Stomach smooth muscle (tissue), 2 donors: ENCODE data around the gene DYRK1B.

Experiments
- H3K27ac ChIP-seq: one replicate; pipeline ENCODE4 v1.7.0; 2013; ENCODE audit warnings: mild to moderate bottlenecking, low read length, inconsistent platforms
- H3K27me3 ChIP-seq, 2 donors: one replicate each; pipeline ENCODE4 v1.7.0; 2013; ENCODE audit warnings: low read length in 2 of 2; ENCODE audit not compliant: insufficient read depth in 2 of 2, control insufficient read depth in 1 of 2
- H3K36me3 ChIP-seq, 2 donors: one replicate each; pipeline ENCODE4 v1.7.0; 2013; ENCODE audit warnings: low read length in 2 of 2; ENCODE audit not compliant: control insufficient read depth in 2 of 2, insufficient read depth in 2 of 2
- H3K4me1 ChIP-seq: one replicate; pipeline ENCODE4 v1.7.0; 2013; ENCODE audit warnings: low read length; ENCODE audit not compliant: control insufficient read depth, insufficient read depth
- H3K4me3 ChIP-seq, 2 donors: one replicate each; pipeline ENCODE4 v1.7.0; 2013; ENCODE audit warnings: low read length in 2 of 2
- H3K9ac ChIP-seq, 2 donors: one replicate each; pipeline ENCODE4 v1.7.0; 2013; ENCODE audit warnings: low read length in 2 of 2, mild to moderate bottlenecking in 1 of 2
- H3K9me3 ChIP-seq, 2 donors: one replicate each; pipeline ENCODE4 v1.7.0; 2013; ENCODE audit warnings: low read length in 2 of 2; ENCODE audit not compliant: control insufficient read depth in 2 of 2
- donor health status: healthy.
- donor health status: Pancreatic carcinoma.

The DYRK1B gene

DNA sequence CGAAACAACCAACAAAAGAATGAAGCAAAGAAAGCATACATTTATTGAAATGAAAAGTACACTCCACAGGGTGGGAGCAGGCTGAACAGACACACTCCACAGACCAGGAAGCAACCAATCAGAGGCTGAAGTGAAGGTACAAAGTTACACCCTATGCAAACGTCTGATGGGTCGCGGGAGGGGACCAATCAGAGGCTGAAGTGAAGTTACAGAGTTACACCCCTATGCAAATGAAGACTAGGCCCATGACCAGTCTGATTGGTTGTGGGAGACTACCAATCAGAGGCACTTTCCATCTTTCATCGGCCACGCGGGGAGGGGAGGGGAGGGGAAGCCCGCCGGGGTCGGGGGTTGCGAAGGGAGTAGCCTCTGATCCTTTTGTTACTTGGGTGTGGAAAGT is 24.6 kb upstream of the DYRK1B start:
- no peak overlapping the region for H3K4me3 ChIP-seq
- H3K36me3 ChIP-seq, result no peaks in the 10 kb centered on the region
- H3K27ac ChIP-seq, result no peak overlapping the region
- H3K4me1 ChIP-seq, result no peaks in the 10 kb centered on the region
- no peaks in the 10 kb centered on the region for H3K9me3 ChIP-seq
- H3K9ac ChIP-seq, result no peak overlapping the region
- peaks cover 0 to 2% of the 10 kb centered on the region in 2 donors for H3K27me3 ChIP-seq

GRCh38 chr19:39852882-39853281 is 18.9 kb upstream of the DYRK1B start:
- Histone ChIP-seq H3K4me1 (no peaks in the 10 kb centered on the region), H3K9me3 (no peaks in the 10 kb centered on the region)

GRCh38 chr19:39850892-39851291 is 16.9 kb upstream of the DYRK1B start:
- no peak overlapping the region for H3K27ac ChIP-seq
- H3K27me3 ChIP-seq, result no peaks in the 10 kb centered on the region

More at GRCh38 chr19:39852882-39853281, 18.9 kb upstream of the DYRK1B start:
- Histone ChIP-seq H3K9ac (no peak overlapping the region), H3K27ac (no peak overlapping the region), H3K4me3 (no peak overlapping the region), H3K27me3 (no peaks in the 10 kb centered on the region), H3K36me3 (no peaks in the 10 kb centered on the region)

GRCh38 chr19:39848392-39848791 is 14.4 kb upstream of the DYRK1B start:
- H3K9ac ChIP-seq, result no peak overlapping the region
- H3K36me3 ChIP-seq, result no peaks in the 10 kb centered on the region
- H3K9me3 ChIP-seq, result no peaks in the 10 kb centered on the region
- H3K4me3 ChIP-seq, result no peak overlapping the region
- H3K4me1 ChIP-seq, result peaks cover 24% of the 10 kb centered on the region
- no peaks in the 10 kb centered on the region for H3K27me3 ChIP-seq
- H3K27ac ChIP-seq, result no peak overlapping the region

More at GRCh38 chr19:39850892-39851291, 16.9 kb upstream of the DYRK1B start:
- Histone ChIP-seq H3K9me3 (no peaks in the 10 kb centered on the region), H3K4me1 (peaks cover 9% of the 10 kb centered on the region), H3K36me3 (no peaks in the 10 kb centered on the region), H3K4me3 (no peak overlapping the region), H3K9ac (no peak overlapping the region)

- Histone ChIP-seq H3K4me1 (peaks cover 24% of the 10 kb centered on the region), H3K27ac (no peak overlapping the region), H3K27me3 (no peaks in the 10 kb centered on the region), H3K36me3 (no peaks in the 10 kb centered on the region), H3K9ac (no peak overlapping the region), H3K9me3 (no peaks in the 10 kb centered on the region), H3K4me3 (no peak overlapping the region)
Observed at GRCh38 chr19:39847525-39847924, 13.6 kb upstream of the DYRK1B start.

DNA sequence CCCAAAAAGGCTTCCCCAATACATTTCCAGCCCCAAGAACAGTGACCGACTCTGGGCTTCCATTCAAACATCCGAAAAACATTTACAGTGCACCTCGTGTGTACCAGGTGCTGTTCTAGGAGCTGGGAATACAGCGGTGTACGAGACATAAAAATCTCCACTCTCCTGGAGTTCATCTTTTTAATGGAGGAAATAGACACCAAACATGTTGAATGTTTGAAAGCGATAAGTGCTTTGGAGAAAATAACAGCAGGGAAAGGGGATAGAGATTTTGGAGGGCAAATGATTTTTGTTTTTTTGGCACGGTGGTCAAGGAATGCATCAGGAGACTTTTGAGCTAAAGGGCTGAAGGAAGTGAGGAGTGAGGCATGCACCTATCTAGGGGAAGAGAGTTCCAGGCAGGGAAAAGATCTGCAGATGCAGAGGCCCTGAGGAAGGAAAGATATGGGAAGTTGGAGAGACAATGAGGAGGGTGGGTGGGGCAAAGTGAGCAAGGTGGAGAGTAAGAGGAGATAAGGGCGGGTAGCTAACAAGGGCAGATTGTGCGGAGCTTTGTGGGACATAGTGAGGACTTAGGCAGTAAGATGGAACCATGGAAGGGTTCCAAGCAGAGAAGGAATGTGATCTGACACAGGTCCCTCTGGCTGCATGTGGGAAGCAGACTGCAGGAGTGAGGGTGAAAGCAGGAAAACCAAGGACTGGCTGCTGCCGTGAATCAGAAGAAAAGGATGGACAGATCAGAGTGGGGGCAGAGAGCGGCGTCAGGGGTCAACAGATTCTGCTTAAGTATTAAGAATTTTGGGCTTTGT is 12.9 kb upstream of the DYRK1B start:
- H3K4me1 ChIP-seq, result peaks cover 24% of the 10 kb centered on the region
- peak overlapping the region; percentile 89 to 90 for H3K9ac ChIP-seq
- H3K4me3 ChIP-seq, result peak overlapping the region; percentile 88 to 95
- no peaks in the 10 kb centered on the region for H3K27me3 ChIP-seq
- H3K27ac ChIP-seq, result peak overlapping the region; percentile 79
- H3K36me3 ChIP-seq, result no peaks in the 10 kb centered on the region
- H3K9me3 ChIP-seq, result no peaks in the 10 kb centered on the region

- peaks cover 27% of the 10 kb centered on the region for H3K4me1 ChIP-seq
- no peaks in the 10 kb centered on the region for H3K27me3 ChIP-seq
- H3K36me3 ChIP-seq, result no peaks in the 10 kb centered on the region
- peak within 1 kb of the TSS; percentile 79 for H3K27ac ChIP-seq
- H3K4me3 ChIP-seq, result peak within 1 kb of the TSS; percentile 88 to 95
- peak within 1 kb of the TSS; percentile 89 to 90 for H3K9ac ChIP-seq
- no peaks in the 10 kb centered on the region for H3K9me3 ChIP-seq
Observed at GRCh38 chr19:39845933-39846677, 12.1 kb upstream of the DYRK1B start, which contains the start of gene FBL. Gene FBL, minus strand, starts transcription at chr19:39846379. Its CDS starts 79 bp downstream, at chr19:39846300.

- Histone ChIP-seq H3K4me1 (peaks cover 27% of the 10 kb centered on the region), H3K27me3 (no peaks in the 10 kb centered on the region), H3K9ac (peak overlapping the region; percentile 88 to 90), H3K4me3 (peak overlapping the region; percentile 88 to 95), H3K27ac (no peak overlapping the region), H3K36me3 (no peaks in the 10 kb centered on the region), H3K9me3 (no peaks in the 10 kb centered on the region)
Observed at GRCh38 chr19:39845584-39845932, 11.6 kb upstream of the DYRK1B start.

DNA sequence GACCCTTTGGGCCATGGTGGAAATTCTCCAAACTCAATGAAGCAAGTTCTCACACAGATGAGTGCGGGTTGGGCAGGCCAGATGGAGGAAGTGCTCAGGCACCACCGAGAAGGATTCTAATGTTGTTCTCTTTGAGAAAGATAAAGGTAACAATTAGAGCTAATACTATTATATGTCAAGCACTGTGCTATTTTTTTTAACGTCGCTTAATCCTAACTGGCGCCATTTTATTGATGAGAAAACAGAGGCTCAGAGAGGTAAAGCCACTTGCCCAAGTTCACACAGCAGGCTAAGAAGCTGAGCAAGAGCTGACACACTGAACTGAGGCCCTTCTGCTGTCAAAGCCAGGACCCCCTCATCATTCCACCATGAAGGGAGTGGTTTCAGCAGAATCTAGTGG is 11.2 kb upstream of the DYRK1B start:
- Histone ChIP-seq H3K27me3 (no peaks in the 10 kb centered on the region), H3K36me3 (peaks cover 0 to under 1% of the 10 kb centered on the region in 2 donors), H3K9ac (peak overlapping the region; percentile 88 to 90), H3K4me3 (peak overlapping the region; percentile 88 to 95), H3K4me1 (peaks cover 27% of the 10 kb centered on the region), H3K9me3 (no peaks in the 10 kb centered on the region), H3K27ac (no peak overlapping the region)

DNA sequence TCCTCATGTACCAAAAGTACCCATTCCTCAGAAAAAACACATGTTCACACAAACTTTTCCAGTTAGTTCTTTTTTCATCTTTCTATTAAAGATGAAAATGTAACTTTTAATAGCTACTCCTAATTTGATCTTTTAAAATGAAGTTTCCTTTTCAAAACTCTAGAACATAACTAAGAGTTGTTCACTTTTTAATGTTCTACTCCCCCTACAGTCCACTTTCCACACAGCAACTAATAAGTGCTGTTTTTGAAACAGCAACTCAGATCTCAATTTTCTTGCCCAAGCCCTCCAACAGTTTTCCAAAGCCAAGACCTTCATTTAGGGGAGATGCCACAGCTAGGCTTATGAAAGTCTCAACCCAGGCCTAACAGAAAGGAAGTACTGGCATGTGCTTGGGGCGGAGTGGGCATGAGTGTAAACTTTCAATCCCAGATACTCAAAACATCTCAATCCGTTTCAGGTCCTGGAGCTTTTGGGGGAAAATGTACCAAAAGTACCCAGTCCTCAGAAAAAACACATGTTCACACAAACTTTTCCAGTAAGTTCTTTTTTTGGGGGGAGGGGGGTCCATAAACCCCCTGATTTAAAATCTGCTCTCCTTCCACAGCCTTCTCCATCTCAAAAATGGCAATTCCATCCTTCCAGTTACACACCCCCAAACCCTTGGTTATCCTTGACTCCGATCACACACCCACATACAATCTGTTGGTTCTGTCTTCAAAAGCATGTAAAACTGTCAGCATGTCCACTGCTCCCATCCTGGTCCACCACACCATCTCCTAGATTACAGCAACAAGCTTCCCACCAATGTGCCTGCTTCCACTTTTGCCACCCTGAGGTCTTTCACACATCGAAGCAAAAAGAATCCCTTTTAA is 10.2 kb upstream of the DYRK1B start:
- Histone ChIP-seq H3K27ac (no peak overlapping the region), H3K9me3 (no peaks in the 10 kb centered on the region), H3K4me3 (no peak overlapping the region), H3K36me3 (peaks cover 8 to 10% of the 10 kb centered on the region in 2 donors), H3K9ac (peak overlapping the region in 1 of 2 donors; percentile 42), H3K4me1 (peaks cover 27% of the 10 kb centered on the region), H3K27me3 (no peaks in the 10 kb centered on the region)
